Right lobe of liver (tissue), 6 donors: Measurements from ENCODE around the gene TMEM131. TPM values are rescaled to one million over a fixed set of nuclear protein-coding genes. Genes with fewer than 3 reads are reported as not detected.
A peak's percentile ranks its signal among the peaks of the same experiment; 100 is the strongest.

Experiments used
- ATAC-seq, 4 donors: fragments of 200-7000 bp; cut with Tn5 transposase; one replicate each; pipeline ENCODE4 v1.9.1; 2020; ENCODE audit warnings: mild to moderate bottlenecking in 4 of 4, moderate library complexity in 4 of 4
- DNase-seq, 3 donors: peaks; one replicate each; pipeline ENCODE4 v3.0.0-alpha.2; 2020
- H3K27ac ChIP-seq, 3 donors: fragments of 200-600 bp; one replicate each; pipeline ENCODE4 v1.8.0; 2022
- H3K27me3 ChIP-seq, 2 donors: fragments of 200-600 bp; one replicate each; pipeline ENCODE4 v1.8.0; 2022
- H3K36me3 ChIP-seq, 4 donors: fragments of 200-600 bp; sonication (generic) in 1 of 4; one replicate each; pipeline versions ENCODE4 v1.5.1 to v1.8.0; 2017 to 2022; ENCODE audit warnings: control low read depth in 1 of 4
- H3K4me1 ChIP-seq, 4 donors: fragments of 200-600 bp; sonication (generic) in 1 of 4; one replicate each; pipeline versions ENCODE4 v1.5.1 to v1.8.0; 2017 to 2022; ENCODE audit warnings: control low read depth in 1 of 4
- H3K4me3 ChIP-seq, 3 donors: fragments of 200-600 bp; one replicate each; pipeline ENCODE4 v1.8.0; 2022
- H3K9me3 ChIP-seq, 4 donors: fragments of 200-600 bp; sonication (generic) in 1 of 4; one replicate each; pipeline versions ENCODE4 v1.5.1 to v1.8.0; 2017 to 2022; ENCODE audit warnings: control low read depth in 1 of 4
- CTCF ChIP-seq, 4 donors: fragments of 200-600 bp in 3 of 4; fragments of 450-650 bp in 1 of 4; IDR thresholded peaks; one replicate each; pipeline versions ENCODE4 v1.5.1 to v1.8.0; 2016 to 2022; ENCODE audit warnings: antibody characterized with exemption in 4 of 4, mild to moderate bottlenecking in 2 of 4
- POLR2A ChIP-seq: fragments of 450-650 bp; IDR thresholded peaks from one replicate; pipeline ENCODE4 v1.6.1; 2017; ENCODE audit warnings: antibody characterized with exemption, mild to moderate bottlenecking
- WGBS: methylation state at CpG from one replicate; pipeline ENCODE4 v1.1.6; 2018; ENCODE audit warnings: low coverage, low lambda C conversion rate; ENCODE audit not compliant: insufficient coverage; ENCODE audit errors: missing lambda C conversion rate; 5-methylcytosine and 5-hydroxymethylcytosine counted together
- intact Hi-C, 2 donors: fragments of 100-400 bp; cut with DNase I; formaldehyde crosslinking; loops; one replicate each; pipeline versions ENCODE4 v1.11.2 to v1.14.1; 2022
- total RNA-seq, 6 experiments: library from RNA; depleted of rRNA in 2 of 6; stranded (reverse); fragments of >200 nt in 2 of 6; fragmentation: NEBNext Ultra II Directional in 3 of 6; extraction: Animal tissue kit (Norgen Biotek cat#: 25700) in 3 of 6; gene quantifications; one replicate each; pipeline versions ENCODE4 v1.1.0 to v1.2.4, GENCODE V29; 2016 to 2023
- donor health status: DM: no; HTN: yes; CAD: no.
- donor health status: DM: no; HTN: no; CAD: no.
- donor health status: DM: no; HTN: no; CAD: no.
- donor health status: DM: no; HTN: yes; CAD: no.
- donor health status: DM: no; HTN: yes; CAD: no.

TMEM131 gene
- total RNA-seq, 6 experiments from 2014 or later = 14.8 to 34.0 (median 17.8) TPM

GRCh38 chr2:97726261-97727064 lies 269.3 kb downstream of the TMEM131 start:
- Histone ChIP-seq H3K4me3 (no peak overlapping the region), H3K27ac (no peak overlapping the region), H3K4me1 (no peaks in the 10 kb centered on the region), H3K9me3 (no peaks in the 10 kb centered on the region), H3K36me3 (no peaks in the 10 kb centered on the region), H3K27me3 (no peaks in the 10 kb centered on the region)
- 84% methylated on average over 4 of the region's 4 CpGs for WGBS
- peak in 1 of 3 donors; percentile 17 for DNase-seq
- intact Hi-C loops = no loop called here
- TF ChIP-seq POLR2A (no peak), CTCF (IDR thresholded peaks at IDR 0.05) (no peak)
- ATAC-seq = peak in 1 of 4 donors; percentile 57

GRCh38 chr2:97724946-97725688 lies 270.6 kb downstream of the TMEM131 start:
- intact Hi-C loops = loop anchor here in 1 of 2 donors (5.0 kb wide), 1 partner anchor 757 kb away; no protein-coding TSS in a partner anchor
- no peak overlapping the region for H3K27ac ChIP-seq
- TF ChIP-seq POLR2A (no peak), CTCF (IDR thresholded peaks at IDR 0.05) (no peak)
- no peaks in the 10 kb centered on the region for H3K4me1 ChIP-seq
- DNase-seq = peak in 1 of 3 donors; percentile 43
- no peak overlapping the region for H3K4me3 ChIP-seq
- no peak for ATAC-seq
- H3K27me3 ChIP-seq = no peaks in the 10 kb centered on the region
- WGBS = 96% methylated on average over 9 of the region's 31 CpGs
- no peaks in the 10 kb centered on the region for H3K36me3 ChIP-seq
- H3K9me3 ChIP-seq = no peaks in the 10 kb centered on the region

- Histone ChIP-seq H3K27ac (no peak overlapping the region), H3K4me3 (no peak overlapping the region), H3K9me3 (no peaks in the 10 kb centered on the region), H3K27me3 (no peaks in the 10 kb centered on the region), H3K36me3 (no peaks in the 10 kb centered on the region), H3K4me1 (no peaks in the 10 kb centered on the region)
- peak in 1 of 4 donors; percentile 17 for ATAC-seq
- DNase-seq = no peak
- 70% methylated on average over 9 of the region's 17 CpGs for WGBS
- no peak for TF ChIP-seq POLR2A
- no peak for TF ChIP-seq CTCF (IDR thresholded peaks at IDR 0.05)
- intact Hi-C loops = loop anchor here in 1 of 2 donors (5.0 kb wide), 1 partner anchor 758 kb away; no protein-coding TSS in a partner anchor
Observed at GRCh38 chr2:97724501-97724900, 271.2 kb downstream of the TMEM131 start.

GRCh38 chr2:97724073-97724410 lies 271.7 kb downstream of the TMEM131 start:
- Histone ChIP-seq H3K27ac (no peak overlapping the region), H3K36me3 (no peaks in the 10 kb centered on the region), H3K4me1 (no peaks in the 10 kb centered on the region), H3K9me3 (no peaks in the 10 kb centered on the region), H3K4me3 (no peak overlapping the region), H3K27me3 (no peaks in the 10 kb centered on the region)
- intact Hi-C loops = loop anchor here in 1 of 2 donors (5.0 kb wide), 1 partner anchor 758 kb away; no protein-coding TSS in a partner anchor
- TF ChIP-seq CTCF (IDR thresholded peaks at IDR 0.05) (no peak), POLR2A (no peak)
- DNase-seq = peak in 1 of 3 donors; percentile 34
- ATAC-seq = no peak
- WGBS = 68% methylated on average over 5 of the region's 41 CpGs
